ENCODE data around the gene PHGDH. TPM values are rescaled to one million over a fixed set of nuclear protein-coding genes. Genes with fewer than 3 reads are reported as not detected.
A peak's percentile ranks its signal among the peaks of the same experiment; 100 is the strongest.

Gene PHGDH
- total and polyA plus RNA-seq, 9 of the 15 experiments (the other 6 are each of a cell fraction or from before 2014, with no cell fraction given): 6.7 to 84.2 (median 36.2) TPM

GRCh38 chr1:119737040-119737682 is 25.4 kb downstream of the PHGDH start (continued):
- TF ChIP-seq, protein P1, sequence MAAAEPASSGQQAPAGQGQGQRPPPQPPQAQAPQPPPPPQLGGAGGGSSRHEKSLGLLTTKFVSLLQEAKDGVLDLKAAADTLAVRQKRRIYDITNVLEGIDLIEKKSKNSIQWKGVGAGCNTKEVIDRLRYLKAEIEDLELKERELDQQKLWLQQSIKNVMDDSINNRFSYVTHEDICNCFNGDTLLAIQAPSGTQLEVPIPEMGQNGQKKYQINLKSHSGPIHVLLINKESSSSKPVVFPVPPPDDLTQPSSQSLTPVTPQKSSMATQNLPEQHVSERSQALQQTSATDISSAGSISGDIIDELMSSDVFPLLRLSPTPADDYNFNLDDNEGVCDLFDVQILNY (CRISPR knock-in tag; IDR thresholded peaks at IDR 0.05): no peak
- no peak for TF ChIP-seq PYGO2 (tag; IDR thresholded peaks at IDR 0.05)
- peak; percentile 97 for TF ChIP-seq GATA2 (CRISPR knock-in tag; IDR thresholded peaks at IDR 0.05)
- no peak for TF ChIP-seq CHD1 (IDR thresholded peaks at IDR 0.05; ENCODE audit: low read length)
- TF ChIP-seq NFE2 (IDR thresholded peaks at IDR 0.05; ENCODE audit: low read depth): peak; percentile 86
- TF ChIP-seq TOE1 (IDR thresholded peaks at IDR 0.05; ENCODE audit: borderline replicate concordance): peak; percentile 44; the same call in 1 of the 2 replicates
- no peak for TF ChIP-seq TOE1 (CRISPR knock-in tag; IDR thresholded peaks at IDR 0.05; ENCODE audit: borderline replicate concordance, low read depth)
- TF ChIP-seq, protein P2, sequence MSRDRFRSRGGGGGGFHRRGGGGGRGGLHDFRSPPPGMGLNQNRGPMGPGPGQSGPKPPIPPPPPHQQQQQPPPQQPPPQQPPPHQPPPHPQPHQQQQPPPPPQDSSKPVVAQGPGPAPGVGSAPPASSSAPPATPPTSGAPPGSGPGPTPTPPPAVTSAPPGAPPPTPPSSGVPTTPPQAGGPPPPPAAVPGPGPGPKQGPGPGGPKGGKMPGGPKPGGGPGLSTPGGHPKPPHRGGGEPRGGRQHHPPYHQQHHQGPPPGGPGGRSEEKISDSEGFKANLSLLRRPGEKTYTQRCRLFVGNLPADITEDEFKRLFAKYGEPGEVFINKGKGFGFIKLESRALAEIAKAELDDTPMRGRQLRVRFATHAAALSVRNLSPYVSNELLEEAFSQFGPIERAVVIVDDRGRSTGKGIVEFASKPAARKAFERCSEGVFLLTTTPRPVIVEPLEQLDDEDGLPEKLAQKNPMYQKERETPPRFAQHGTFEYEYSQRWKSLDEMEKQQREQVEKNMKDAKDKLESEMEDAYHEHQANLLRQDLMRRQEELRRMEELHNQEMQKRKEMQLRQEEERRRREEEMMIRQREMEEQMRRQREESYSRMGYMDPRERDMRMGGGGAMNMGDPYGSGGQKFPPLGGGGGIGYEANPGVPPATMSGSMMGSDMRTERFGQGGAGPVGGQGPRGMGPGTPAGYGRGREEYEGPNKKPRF (IDR thresholded peaks at IDR 0.05; ENCODE audit: low read depth, low read length): no peak
- no peak for TF ChIP-seq MCM2 (IDR thresholded peaks at IDR 0.05; ENCODE audit: low read depth)
- TF ChIP-seq ZNF668 (CRISPR knock-in tag; IDR thresholded peaks at IDR 0.05): no peak
- TF ChIP-seq FOXA1 (IDR thresholded peaks at IDR 0.05; ENCODE audit: borderline replicate concordance): no peak
- TF ChIP-seq CC2D1A (IDR thresholded peaks at IDR 0.05): peak; percentile 97; the same call in 1 of the 2 replicates
- TF ChIP-seq HNRNPK (IDR thresholded peaks at IDR 0.05; ENCODE audit: low read depth, low read length, poor library complexity, severe bottlenecking): no peak
- no peak for TF ChIP-seq THRAP3 (IDR thresholded peaks at IDR 0.05; ENCODE audit: borderline replicate concordance)
- TF ChIP-seq NR2F6 (CRISPR knock-in tag; IDR thresholded peaks at IDR 0.05): no peak
- TF ChIP-seq, protein P3, sequence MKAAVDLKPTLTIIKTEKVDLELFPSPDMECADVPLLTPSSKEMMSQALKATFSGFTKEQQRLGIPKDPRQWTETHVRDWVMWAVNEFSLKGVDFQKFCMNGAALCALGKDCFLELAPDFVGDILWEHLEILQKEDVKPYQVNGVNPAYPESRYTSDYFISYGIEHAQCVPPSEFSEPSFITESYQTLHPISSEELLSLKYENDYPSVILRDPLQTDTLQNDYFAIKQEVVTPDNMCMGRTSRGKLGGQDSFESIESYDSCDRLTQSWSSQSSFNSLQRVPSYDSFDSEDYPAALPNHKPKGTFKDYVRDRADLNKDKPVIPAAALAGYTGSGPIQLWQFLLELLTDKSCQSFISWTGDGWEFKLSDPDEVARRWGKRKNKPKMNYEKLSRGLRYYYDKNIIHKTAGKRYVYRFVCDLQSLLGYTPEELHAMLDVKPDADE (conservative IDR thresholded peaks at IDR 0.05; ENCODE audit: control insufficient read depth, low read depth, low read length): peak; percentile 80
- no peak for TF ChIP-seq XRCC5 (IDR thresholded peaks at IDR 0.05; ENCODE audit: low read depth, low read length)
- TF ChIP-seq FOXM1 (IDR thresholded peaks at IDR 0.05; ENCODE audit: low read depth): peak; percentile 93
- TF ChIP-seq FOXM1 (CRISPR knock-in tag; IDR thresholded peaks at IDR 0.05; ENCODE audit: low read depth): no peak
- peak; percentile 95 for TF ChIP-seq MTA2 (IDR thresholded peaks at IDR 0.05; ENCODE audit: low read depth)
- TF ChIP-seq MTA3 (IDR thresholded peaks at IDR 0.05; ENCODE audit: borderline replicate concordance): no peak
- no peak for TF ChIP-seq ILF3 (IDR thresholded peaks at IDR 0.05; ENCODE audit: borderline replicate concordance)
- TF ChIP-seq IRF2 (CRISPR knock-in tag; IDR thresholded peaks at IDR 0.05): no peak
- no peak for TF ChIP-seq CEBPG (CRISPR knock-in tag; IDR thresholded peaks at IDR 0.05)
- TF ChIP-seq CEBPG (tag; conservative IDR thresholded peaks at IDR 0.05 in 1 of 2, IDR thresholded peaks at IDR 0.05 in 1 of 2): no peak
- TF ChIP-seq EGR1 (conservative IDR thresholded peaks at IDR 0.05): peak; percentile 99

Measured in K562 (cell line).